T-helper 17 cell (primary cell): ENCODE measurements around the gene GIPC3. TPM values are rescaled to one million over a fixed set of nuclear protein-coding genes. Genes with fewer than 3 reads are reported as not detected.
A peak's percentile ranks its signal among the peaks of the same experiment; 100 is the strongest.

Source experiments
- ATAC-seq: fragments of 150-1000 bp; cut with Tn5 transposase; 2 replicates; pipeline ENCODE4 v1.10.0; 2021; ENCODE audit warnings: mild to moderate bottlenecking, moderate library complexity
- DNase-seq, 3 donors: peaks; one replicate each; pipeline versions ENCODE4 v3.0.0 to v3.0.0-alpha.2; 2020 to 2021
- H3K9me3 ChIP-seq: one replicate; pipeline ENCODE4 v1.7.0; 2013; ENCODE audit warnings: low read length, mild to moderate bottlenecking; ENCODE audit not compliant: control insufficient read depth, poor library complexity, severe bottlenecking
- H3K27ac Mint-ChIP-seq: one replicate; pipeline ENCODE4 v1.8.0; 2022; ENCODE audit warnings: mild to moderate bottlenecking, moderate library complexity, mixed read lengths
- H3K27me3 Mint-ChIP-seq: one replicate; pipeline ENCODE4 v1.8.0; 2022; ENCODE audit warnings: mixed read lengths
- H3K36me3 Mint-ChIP-seq: one replicate; pipeline ENCODE4 v1.8.0; 2022; ENCODE audit warnings: low read depth, mixed read lengths
- H3K4me1 Mint-ChIP-seq: one replicate; pipeline ENCODE4 v1.8.0; 2022; ENCODE audit warnings: mild to moderate bottlenecking, mixed read lengths
- H3K4me3 Mint-ChIP-seq: one replicate; pipeline ENCODE4 v1.8.0; 2022; ENCODE audit warnings: mild to moderate bottlenecking, moderate library complexity, mixed read lengths
- total RNA-seq, 4 donors: library from RNA in 2 of 4; stranded (reverse) in 2 of 4; gene quantifications; one replicate each; pipeline ENCODE4 v1.2.3 and lab custom pipeline; 2022 to 2026

GIPC3 gene
- total RNA-seq, 2 donors from 2014 or later = 0.42 to 3.3 TPM

GRCh38 chr19:3591876-3592613, 6.8 kb downstream of the GIPC3 start:
- H3K27ac Mint-ChIP-seq = no peak overlapping the region

GRCh38 chr19:3593156-3593555, 7.9 kb downstream of the GIPC3 start:
- DNase-seq = no peak
- no peak for ATAC-seq
- Mint-ChIP-seq H3K4me1 (no peaks in the 10 kb centered on the region), H3K36me3 (no peaks in the 10 kb centered on the region), H3K27ac (no peak overlapping the region), H3K27me3 (no peaks in the 10 kb centered on the region), H3K4me3 (no peak overlapping the region)
- no peaks in the 10 kb centered on the region for H3K9me3 ChIP-seq

More at GRCh38 chr19:3591876-3592613, 6.8 kb downstream of the GIPC3 start:
- DNase-seq (no peak), ATAC-seq (no peak)
- Mint-ChIP-seq H3K4me3 (no peak overlapping the region), H3K27me3 (no peaks in the 10 kb centered on the region), H3K4me1 (no peaks in the 10 kb centered on the region), H3K36me3 (no peaks in the 10 kb centered on the region)
- no peaks in the 10 kb centered on the region for H3K9me3 ChIP-seq

- Mint-ChIP-seq H3K36me3 (no peaks in the 10 kb centered on the region), H3K4me1 (no peaks in the 10 kb centered on the region), H3K27me3 (no peaks in the 10 kb centered on the region), H3K27ac (no peak overlapping the region), H3K4me3 (no peak overlapping the region)
- DNase-seq (no peak), ATAC-seq (no peak)
- H3K9me3 ChIP-seq = no peaks in the 10 kb centered on the region
Observed at GRCh38 chr19:3595521-3596061, 10.3 kb downstream of the GIPC3 start.

- Mint-ChIP-seq H3K4me3 (no peak overlapping the region), H3K27me3 (no peaks in the 10 kb centered on the region), H3K27ac (no peak overlapping the region), H3K36me3 (no peaks in the 10 kb centered on the region), H3K4me1 (no peaks in the 10 kb centered on the region)
- no peak for ATAC-seq
- no peak for DNase-seq
- no peaks in the 10 kb centered on the region for H3K9me3 ChIP-seq
Observed at GRCh38 chr19:3599776-3600187, 14.5 kb downstream of the GIPC3 start.

GRCh38 chr19:3601021-3601420, 15.7 kb downstream of the GIPC3 start:
- Mint-ChIP-seq H3K4me1 (no peaks in the 10 kb centered on the region), H3K36me3 (no peaks in the 10 kb centered on the region), H3K27ac (no peak overlapping the region), H3K4me3 (no peak overlapping the region), H3K27me3 (no peaks in the 10 kb centered on the region)
- DNase-seq = no peak
- ATAC-seq = no peak
- H3K9me3 ChIP-seq = no peaks in the 10 kb centered on the region

- Mint-ChIP-seq H3K4me3 (no peak overlapping the region), H3K27ac (no peak overlapping the region), H3K36me3 (no peaks in the 10 kb centered on the region), H3K4me1 (peaks cover 2% of the 10 kb centered on the region), H3K27me3 (no peaks in the 10 kb centered on the region)
- DNase-seq = no peak
- H3K9me3 ChIP-seq = no peaks in the 10 kb centered on the region
- no peak for ATAC-seq
Observed at GRCh38 chr19:3603121-3603811, 18.0 kb downstream of the GIPC3 start.

GRCh38 chr19:3604227-3604986, 19.1 kb downstream of the GIPC3 start:
- H3K27ac Mint-ChIP-seq = no peak overlapping the region
- no peak for DNase-seq
- peaks cover 2% of the 10 kb centered on the region for H3K4me1 Mint-ChIP-seq
- no peaks in the 10 kb centered on the region for H3K9me3 ChIP-seq
- ATAC-seq = peak; percentile 10
- H3K27me3 Mint-ChIP-seq = no peaks in the 10 kb centered on the region
- no peak overlapping the region for H3K4me3 Mint-ChIP-seq
- no peaks in the 10 kb centered on the region for H3K36me3 Mint-ChIP-seq

GRCh38 chr19:3604987-3605343, 19.7 kb downstream of the GIPC3 start:
- H3K27me3 Mint-ChIP-seq = no peaks in the 10 kb centered on the region
- DNase-seq = no peak
- H3K4me1 Mint-ChIP-seq = peaks cover 2% of the 10 kb centered on the region
- H3K36me3 Mint-ChIP-seq = no peaks in the 10 kb centered on the region
- no peaks in the 10 kb centered on the region for H3K9me3 ChIP-seq
- peak; percentile 57 for ATAC-seq
- H3K27ac Mint-ChIP-seq = no peak overlapping the region
- no peak overlapping the region for H3K4me3 Mint-ChIP-seq

GRCh38 chr19:3605361-3605760, 20.1 kb downstream of the GIPC3 start:
- Mint-ChIP-seq H3K4me1 (peaks cover 2% of the 10 kb centered on the region), H3K36me3 (no peaks in the 10 kb centered on the region), H3K27me3 (no peaks in the 10 kb centered on the region), H3K27ac (no peak overlapping the region), H3K4me3 (no peak overlapping the region)
- ATAC-seq (no peak), DNase-seq (no peak)
- H3K9me3 ChIP-seq = no peaks in the 10 kb centered on the region

- no peaks in the 10 kb centered on the region for H3K9me3 ChIP-seq
- no peak overlapping the region for H3K27ac Mint-ChIP-seq
- H3K36me3 Mint-ChIP-seq = no peaks in the 10 kb centered on the region
- H3K4me1 Mint-ChIP-seq = peaks cover 2% of the 10 kb centered on the region
- H3K27me3 Mint-ChIP-seq = no peaks in the 10 kb centered on the region
- ATAC-seq (no peak), DNase-seq (no peak)
- no peak overlapping the region for H3K4me3 Mint-ChIP-seq
Observed at GRCh38 chr19:3605770-3606169, 20.5 kb downstream of the GIPC3 start.

GRCh38 chr19:3606174-3606689, 21.0 kb downstream of the GIPC3 start:
- Mint-ChIP-seq H3K4me1 (peaks cover 2% of the 10 kb centered on the region), H3K27me3 (no peaks in the 10 kb centered on the region), H3K36me3 (no peaks in the 10 kb centered on the region), H3K4me3 (no peak overlapping the region), H3K27ac (no peak overlapping the region)
- ATAC-seq (peak; percentile 61), DNase-seq (no peak)
- no peaks in the 10 kb centered on the region for H3K9me3 ChIP-seq

- no peaks in the 10 kb centered on the region for H3K9me3 ChIP-seq
- Mint-ChIP-seq H3K4me3 (peak within 1 kb of the TSS; percentile 58), H3K4me1 (peaks cover 2% of the 10 kb centered on the region), H3K27ac (no peak within 1 kb of the TSS), H3K36me3 (no peaks in the 10 kb centered on the region), H3K27me3 (no peaks in the 10 kb centered on the region)
- DNase-seq = peak in 1 of 3 donors; percentile 29
- peak; percentile 45 for ATAC-seq
Observed at GRCh38 chr19:3606690-3607289, 21.5 kb downstream of the GIPC3 start, which contains the start of gene TBXA2R. TSS of gene TBXA2R (minus strand) at chr19:3606875. CDS start at chr19:3600634, 6,241 bp downstream.
